OCI-LY7 (cell line): ENCODE data around the gene CA5A. TPM values are rescaled to one million over a fixed set of nuclear protein-coding genes. Genes with fewer than 3 reads are reported as not detected.
A peak's percentile ranks its signal among the peaks of the same experiment; 100 is the strongest.
"Not testable (repeated sequence)": the region's sequence is repeated elsewhere in the genome, so short reads cannot be mapped to it uniquely, and the experiment has no call there.

Experiments used
- BruUV-seq: library from RNA; stranded (reverse); fragments of 400-500 nt; replicated peaks from 2 replicates; lab custom pipeline; 2021; lab: Mats Ljungman, UMichigan
- CTCF ChIA-PET: fragments of 300-600 bp; sonication (Branson Sonifier 250); formaldehyde crosslinking; loops from one replicate; lab custom pipeline; 2022; ENCODE audit warnings: antibody characterized with exemption; ENCODE audit not compliant: unreplicated experiment; lab: Charles Lee
- POLR2A ChIA-PET: fragments of 300-600 bp; sonication (Branson Sonifier 250); formaldehyde crosslinking; loops from one replicate; lab custom pipeline; 2022; ENCODE audit warnings: antibody characterized with exemption; lab: Charles Lee
- DNase-seq: peaks from one replicate; pipeline ENCODE4 v3.0.0-alpha.2; 2015; ENCODE audit warnings: low spot score
- H2AFZ ChIP-seq: fragments of 200-600 bp; sonication (generic), shearing (Covaris generic); 2 replicates; pipeline ENCODE4 v1.6.1; 2014; ENCODE audit warnings: mild to moderate bottlenecking, antibody characterized with exemption, low read length, moderate library complexity
- H3K27ac ChIP-seq: fragments of 200-600 bp; sonication (generic); 2 replicates; pipeline ENCODE4 v1.5.1; 2014; ENCODE audit warnings: mixed run types, low read depth, mild to moderate bottlenecking, moderate library complexity, low read length, inconsistent platforms; ENCODE audit not compliant: poor library complexity, severe bottlenecking
- H3K36me3 ChIP-seq: fragments of 200-600 bp; sonication (generic); 2 replicates; pipeline ENCODE4 v1.6.1; 2014; ENCODE audit warnings: mild to moderate bottlenecking, antibody characterized with exemption, low read length, moderate library complexity, mixed read lengths; ENCODE audit not compliant: insufficient read depth
- H3K4me1 ChIP-seq: fragments of 200-600 bp; sonication (generic); 2 replicates; pipeline ENCODE4 v1.5.1; 2014; ENCODE audit warnings: mild to moderate bottlenecking, low read length; ENCODE audit not compliant: insufficient read depth, poor library complexity, severe bottlenecking
- H3K4me2 ChIP-seq: fragments of 200-600 bp; sonication (generic); 2 replicates; pipeline ENCODE4 v1.6.1; 2014; ENCODE audit warnings: mild to moderate bottlenecking, low read length
- H3K4me3 ChIP-seq: fragments of 200-600 bp; sonication (generic); 2 replicates; pipeline ENCODE4 v1.5.1; 2014; ENCODE audit warnings: mild to moderate bottlenecking, low read depth, low read length; ENCODE audit not compliant: poor library complexity, severe bottlenecking
- H3K79me2 ChIP-seq: fragments of 200-600 bp; sonication (generic); 2 replicates; pipeline ENCODE4 v1.6.1; 2016; ENCODE audit warnings: low read depth, mild to moderate bottlenecking, low read length, moderate library complexity, mixed read lengths; ENCODE audit not compliant: insufficient read depth
- H3K9me2 ChIP-seq: fragments of 200-600 bp; sonication (generic); 2 replicates; pipeline ENCODE4 v1.6.1; 2016; ENCODE audit warnings: mild to moderate bottlenecking, low read length, mixed read lengths; ENCODE audit not compliant: insufficient read depth
- H3K9me3 ChIP-seq: fragments of 200-600 bp; sonication (generic); 2 replicates; pipeline ENCODE4 v1.6.1; 2014; ENCODE audit warnings: mild to moderate bottlenecking, mixed run types, low read length, mixed read lengths
- H4K20me1 ChIP-seq: fragments of 200-600 bp; sonication (generic); 2 replicates; pipeline ENCODE4 v1.6.1; 2014; ENCODE audit warnings: mild to moderate bottlenecking, antibody characterized with exemption, low read length, moderate library complexity, mixed read lengths; ENCODE audit not compliant: insufficient read depth
- CTCF ChIP-seq: fragments of 200-600 bp; sonication (generic); conservative IDR thresholded peaks from 2 replicates; pipeline ENCODE4 v1.5.1; 2014; ENCODE audit warnings: mild to moderate bottlenecking, antibody characterized with exemption, low read length, moderate library complexity, mixed read lengths
- EZH2phosphoT487 ChIP-seq: fragments of 200-600 bp; sonication (generic); IDR thresholded peaks from 2 replicates; pipeline ENCODE4 v1.6.1; 2018; ENCODE audit warnings: low read depth, borderline replicate concordance, mild to moderate bottlenecking, mixed run types, antibody characterized with exemption, low read length, moderate library complexity, mixed read lengths
- intact Hi-C: fragments of 100-400 bp; cut with micrococcal nuclease; formaldehyde crosslinking; loops from one replicate; pipeline ENCODE4 v1.10.0; 2022; ENCODE audit not compliant: unreplicated experiment
- total RNA-seq, 2 experiments: library from RNA; depleted of rRNA in 1 of 2; stranded (reverse); fragments of >200 nt in 1 of 2; shearing (Covaris generic) in 1 of 2; gene quantifications; 2 replicates each; pipeline ENCODE4 v1.2.3, GENCODE V29; 2014 to 2022

Gene CA5A
- total RNA-seq, 2 experiments from 2014 or later: not detected

- CTCF ChIA-PET: interaction anchor here (0.9 kb wide), 1 partner anchor 96 kb away, joined by 3 read pairs; no protein-coding TSS in a partner anchor
- H3K79me2 ChIP-seq: no peaks in the 10 kb centered on the region
- no peaks in the 10 kb centered on the region for H3K36me3 ChIP-seq
- peak overlapping the region; percentile 21; the same call in 1 of the 2 replicates for H2AFZ ChIP-seq
- peak overlapping the region; percentile 17; the same call in 1 of the 2 replicates for H3K4me2 ChIP-seq
- H3K9me2 ChIP-seq: no peaks in the 10 kb centered on the region
- POLR2A ChIA-PET: interaction anchor here (0.7 to 1.6 kb wide), 6 partner anchors 65 to 713 kb away, joined by 3 to 19 read pairs (median 4); no protein-coding TSS in a partner anchor
- intact Hi-C loops: loop anchor here (5.0 to 10.0 kb wide), 3 partner anchors 173 to 320 kb away; no protein-coding TSS in a partner anchor
- no peak overlapping the region for H3K27ac ChIP-seq
- BruUV-seq: no TSS peak
- no peaks in the 10 kb centered on the region for H3K9me3 ChIP-seq
- H3K4me1 ChIP-seq: peaks cover 39% of the 10 kb centered on the region
- no peaks in the 10 kb centered on the region for H4K20me1 ChIP-seq
- no peak overlapping the region for H3K4me3 ChIP-seq
- TF ChIP-seq EZH2phosphoT487 (no peak), CTCF (no peak)
- DNase-seq: no peak
These were observed 61.5 kb downstream of the CA5A start for GRCh38 chr16:87874639-87875427.

- Histone ChIP-seq H3K36me3 (peaks cover 30% of the 10 kb centered on the region), H2AFZ (peak overlapping the region; percentile 49; the same call in 1 of the 2 replicates), H3K4me1 (peaks cover 43% of the 10 kb centered on the region), H3K79me2 (peaks cover 36% of the 10 kb centered on the region), H3K4me2 (peak overlapping the region; percentile 27), H3K27ac (peak overlapping the region; percentile 77), H4K20me1 (peaks cover 10% of the 10 kb centered on the region)
- ChIA-PET CTCF (interaction anchor here (0.7 to 4.2 kb wide), 6 partner anchors 20 to 235 kb away, joined by 3 to 41 read pairs (median 4); no protein-coding TSS in a partner anchor), POLR2A (interaction anchor here (0.8 to 4.0 kb wide), 7 partner anchors 14 to 168 kb away, joined by 3 to 51 read pairs (median 5); no protein-coding TSS in a partner anchor)
- not testable (repeated sequence) for H3K9me3 ChIP-seq, DNase-seq, BruUV-seq, H3K9me2 ChIP-seq, H3K4me3 ChIP-seq
- intact Hi-C loops: loop anchor here (1.0 to 10.0 kb wide), 6 partner anchors 20 to 316 kb away; no protein-coding TSS in a partner anchor
These were observed 65.7 kb downstream of the CA5A start for GRCh38 chr16:87870418-87871291.

- not testable (repeated sequence) for H3K27ac ChIP-seq
These were observed 66.4 kb downstream of the CA5A start for GRCh38 chr16:87869879-87870417.

GRCh38 chr16:87869061-87869878 is 67.1 kb downstream of the CA5A start, which contains the start of gene SLC7A5:
Gene SLC7A5, minus strand, starts transcription at chr16:87869507. Its CDS starts 85 bp downstream, at chr16:87869422.
- CTCF ChIA-PET: interaction anchor here (0.6 to 4.2 kb wide), 2 partner anchors 51 to 90 kb away, joined by 5 to 41 read pairs; no protein-coding TSS in a partner anchor
- peak; percentile 87 for DNase-seq
- POLR2A ChIA-PET: interaction anchor here (1.0 to 4.0 kb wide), 4 partner anchors 11 to 167 kb away, joined by 3 to 51 read pairs (median 4); no protein-coding TSS in a partner anchor
- BruUV-seq, intact Hi-C loops, H2AFZ ChIP-seq, H3K9me3 ChIP-seq, H3K9me2 ChIP-seq: not testable (repeated sequence)
- Histone ChIP-seq H3K4me2 (peak within 1 kb of the TSS; percentile 75), H3K36me3 (peaks cover 44% of the 10 kb centered on the region), H4K20me1 (peaks cover 20% of the 10 kb centered on the region), H3K4me3 (peak within 1 kb of the TSS; percentile 99), H3K4me1 (peaks cover 42% of the 10 kb centered on the region), H3K79me2 (peaks cover 50% of the 10 kb centered on the region), H3K27ac (peak within 1 kb of the TSS; percentile 48)

More at GRCh38 chr16:87869879-87870417, 66.4 kb downstream of the CA5A start:
- intact Hi-C loops: loop anchor here (2.0 to 10.0 kb wide), 4 partner anchors 59 to 315 kb away; no protein-coding TSS in a partner anchor
- not testable (repeated sequence) for BruUV-seq, H3K4me2 ChIP-seq, DNase-seq, H3K9me2 ChIP-seq, H2AFZ ChIP-seq, H3K9me3 ChIP-seq, H3K4me3 ChIP-seq
- ChIA-PET POLR2A (interaction anchor here (1.6 to 4.0 kb wide), 2 partner anchors 90 to 167 kb away, joined by 4 to 51 read pairs; no protein-coding TSS in a partner anchor), CTCF (interaction anchor here (0.6 to 4.2 kb wide), 3 partner anchors 27 to 90 kb away, joined by 3 to 41 read pairs (median 5); no protein-coding TSS in a partner anchor)
- Histone ChIP-seq H3K79me2 (peaks cover 43% of the 10 kb centered on the region), H3K36me3 (peaks cover 37% of the 10 kb centered on the region), H4K20me1 (peaks cover 15% of the 10 kb centered on the region), H3K4me1 (peaks cover 42% of the 10 kb centered on the region)
